ENCODE measurements around the gene MISP. TPM values are rescaled to one million over a fixed set of nuclear protein-coding genes. Genes with fewer than 3 reads are reported as not detected.
A peak's percentile ranks its signal among the peaks of the same experiment; 100 is the strongest.

Gene MISP
- total RNA-seq, 1 donor from 2014 or later = 105 TPM

- DNase-seq (ENCODE audit: low read depth) (no peak), FAIRE-seq (no peak)
- Histone ChIP-seq H3K36me3 (ENCODE audit: control insufficient read depth, insufficient read depth, low read length) (peaks cover 21% of the 10 kb centered on the region), H3K4me3 (ENCODE audit: low read depth, low read length) (no peak overlapping the region), H3K27me3 (ENCODE audit: control insufficient read depth, insufficient read depth, low read length) (no peaks in the 10 kb centered on the region)
- TF ChIP-seq, protein P1, sequence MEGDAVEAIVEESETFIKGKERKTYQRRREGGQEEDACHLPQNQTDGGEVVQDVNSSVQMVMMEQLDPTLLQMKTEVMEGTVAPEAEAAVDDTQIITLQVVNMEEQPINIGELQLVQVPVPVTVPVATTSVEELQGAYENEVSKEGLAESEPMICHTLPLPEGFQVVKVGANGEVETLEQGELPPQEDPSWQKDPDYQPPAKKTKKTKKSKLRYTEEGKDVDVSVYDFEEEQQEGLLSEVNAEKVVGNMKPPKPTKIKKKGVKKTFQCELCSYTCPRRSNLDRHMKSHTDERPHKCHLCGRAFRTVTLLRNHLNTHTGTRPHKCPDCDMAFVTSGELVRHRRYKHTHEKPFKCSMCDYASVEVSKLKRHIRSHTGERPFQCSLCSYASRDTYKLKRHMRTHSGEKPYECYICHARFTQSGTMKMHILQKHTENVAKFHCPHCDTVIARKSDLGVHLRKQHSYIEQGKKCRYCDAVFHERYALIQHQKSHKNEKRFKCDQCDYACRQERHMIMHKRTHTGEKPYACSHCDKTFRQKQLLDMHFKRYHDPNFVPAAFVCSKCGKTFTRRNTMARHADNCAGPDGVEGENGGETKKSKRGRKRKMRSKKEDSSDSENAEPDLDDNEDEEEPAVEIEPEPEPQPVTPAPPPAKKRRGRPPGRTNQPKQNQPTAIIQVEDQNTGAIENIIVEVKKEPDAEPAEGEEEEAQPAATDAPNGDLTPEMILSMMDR (IDR thresholded peaks at IDR 0.05; ENCODE audit: insufficient read depth, low read length, severe bottlenecking) = no peak
Observed at GRCh38 chr19:763869-764268, 13.0 kb downstream of the MISP start.

DNA sequence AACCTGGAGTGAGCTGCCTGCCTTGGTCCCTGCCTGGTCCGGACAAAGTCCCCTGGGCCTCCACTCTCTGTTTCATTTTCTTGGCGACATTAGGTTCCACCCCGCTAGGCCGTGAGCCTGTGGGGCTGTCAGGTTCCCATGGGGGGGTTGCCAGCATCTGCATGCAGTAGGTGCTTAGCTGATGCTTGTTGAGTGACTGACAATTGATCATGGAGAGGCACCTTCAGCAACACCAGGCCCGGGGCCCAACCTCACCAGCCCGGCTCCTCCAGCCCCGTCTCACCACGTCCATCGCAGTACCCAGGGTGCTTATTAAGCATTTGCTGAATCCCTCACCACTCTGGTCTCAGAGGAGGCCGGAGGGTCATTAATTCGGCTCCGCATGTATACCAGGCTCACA, 13.4 kb downstream of the MISP start:
- H3K27me3 ChIP-seq (ENCODE audit: control insufficient read depth, insufficient read depth, low read length) = no peaks in the 10 kb centered on the region
- DNase-seq (ENCODE audit: low read depth) (no peak), FAIRE-seq (no peak)
- TF ChIP-seq, protein P1 (IDR thresholded peaks at IDR 0.05; ENCODE audit: insufficient read depth, low read length, severe bottlenecking) = no peak
- peaks cover 21% of the 10 kb centered on the region for H3K36me3 ChIP-seq (ENCODE audit: control insufficient read depth, insufficient read depth, low read length)
- H3K4me3 ChIP-seq (ENCODE audit: low read depth, low read length) = no peak overlapping the region

GRCh38 chr19:765179-765738, 14.3 kb downstream of the MISP start:
- DNase-seq (ENCODE audit: low read depth) (no peak), FAIRE-seq (no peak)
- peaks cover 15% of the 10 kb centered on the region for H3K36me3 ChIP-seq (ENCODE audit: control insufficient read depth, insufficient read depth, low read length)
- TF ChIP-seq, protein P1 (IDR thresholded peaks at IDR 0.05; ENCODE audit: insufficient read depth, low read length, severe bottlenecking) = no peak
- H3K27me3 ChIP-seq (ENCODE audit: control insufficient read depth, insufficient read depth, low read length) = no peaks in the 10 kb centered on the region
- H3K4me3 ChIP-seq (ENCODE audit: low read depth, low read length) = no peak overlapping the region

- Histone ChIP-seq H3K27me3 (ENCODE audit: control insufficient read depth, insufficient read depth, low read length) (no peaks in the 10 kb centered on the region), H3K36me3 (ENCODE audit: control insufficient read depth, insufficient read depth, low read length) (peaks cover 5% of the 10 kb centered on the region), H3K4me3 (ENCODE audit: low read depth, low read length) (no peak overlapping the region)
- DNase-seq (ENCODE audit: low read depth) = peak; percentile 17
- TF ChIP-seq, protein P1 (IDR thresholded peaks at IDR 0.05; ENCODE audit: insufficient read depth, low read length, severe bottlenecking) = no peak
- no peak for FAIRE-seq
Observed at GRCh38 chr19:768424-768823, 17.5 kb downstream of the MISP start.

GRCh38 chr19:769616-770015, 18.7 kb downstream of the MISP start:
- Histone ChIP-seq H3K27me3 (ENCODE audit: control insufficient read depth, insufficient read depth, low read length) (no peaks in the 10 kb centered on the region), H3K4me3 (ENCODE audit: low read depth, low read length) (no peak overlapping the region), H3K36me3 (ENCODE audit: control insufficient read depth, insufficient read depth, low read length) (no peaks in the 10 kb centered on the region)
- TF ChIP-seq, protein P1 (IDR thresholded peaks at IDR 0.05; ENCODE audit: insufficient read depth, low read length, severe bottlenecking) = no peak
- FAIRE-seq (no peak), DNase-seq (ENCODE audit: low read depth) (no peak)

DNA sequence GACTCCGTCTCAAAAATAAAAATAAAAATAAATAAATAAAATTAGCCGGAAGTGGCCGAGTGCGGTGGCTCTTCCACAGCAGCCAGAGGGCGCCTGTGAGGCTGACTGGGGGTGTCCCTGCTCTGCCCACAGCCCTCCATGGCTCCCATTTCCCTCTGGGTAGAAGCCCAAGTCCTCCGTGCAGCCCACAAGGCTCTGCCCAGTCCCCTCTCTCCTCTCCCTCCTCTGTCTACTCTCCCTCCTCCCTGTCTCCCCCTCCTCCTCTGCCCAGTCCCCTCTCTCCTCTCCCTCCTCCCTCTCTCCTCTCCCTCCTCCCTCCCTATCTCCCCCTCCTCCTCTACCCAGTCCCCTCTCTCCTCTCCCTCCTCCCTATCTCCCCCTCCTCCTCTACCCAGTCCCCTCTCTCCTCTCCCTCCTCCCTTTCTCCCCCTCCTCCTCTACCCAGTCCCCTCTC, 20.4 kb downstream of the MISP start:
- no peaks in the 10 kb centered on the region for H3K36me3 ChIP-seq (ENCODE audit: control insufficient read depth, insufficient read depth, low read length)

More for the DNA sequence above, 20.4 kb downstream of the MISP start:
- peak; percentile 21 for DNase-seq (ENCODE audit: low read depth)
- Histone ChIP-seq H3K27me3 (ENCODE audit: control insufficient read depth, insufficient read depth, low read length) (no peaks in the 10 kb centered on the region), H3K4me3 (ENCODE audit: low read depth, low read length) (no peak overlapping the region)
- TF ChIP-seq, protein P1 (IDR thresholded peaks at IDR 0.05; ENCODE audit: insufficient read depth, low read length, severe bottlenecking) = peak; percentile 62
- no peak for FAIRE-seq
